HEK293T (cell line): ENCODE results near the gene DGAT2.

ENCODE experiments used
- ARNT ChIP-seq: fragments of 450-650 bp; IDR thresholded peaks from 2 replicates; pipeline ENCODE4 v1.6.1; 2017; ENCODE audit warnings: mild to moderate bottlenecking
- BHLHE40 ChIP-seq: fragments of 450-650 bp; IDR thresholded peaks from 2 replicates; pipeline ENCODE4 v1.6.1; 2016; ENCODE audit warnings: mild to moderate bottlenecking, moderate library complexity, borderline replicate concordance
- CTBP1 ChIP-seq: fragments of 450-650 bp; IDR thresholded peaks from 2 replicates; pipeline ENCODE4 v1.6.1; 2016; ENCODE audit warnings: borderline replicate concordance
- ELF4 ChIP-seq: fragments of 450-650 bp; IDR thresholded peaks from 2 replicates; pipeline ENCODE4 v1.6.1; 2017; ENCODE audit warnings: antibody characterized with exemption
- FOXM1 ChIP-seq: fragments of 450-650 bp; IDR thresholded peaks from 2 replicates; pipeline ENCODE4 v1.6.1; 2017; ENCODE audit warnings: mild to moderate bottlenecking, borderline replicate concordance
- L3MBTL2 ChIP-seq: fragments of 450-650 bp; conservative IDR thresholded peaks from 2 replicates; pipeline ENCODE4 v1.6.1; 2016; ENCODE audit warnings: mild to moderate bottlenecking
- LEF1 ChIP-seq: fragments of 450-650 bp; IDR thresholded peaks from 2 replicates; pipeline ENCODE4 v1.6.1; 2017; ENCODE audit warnings: mild to moderate bottlenecking, borderline replicate concordance
- SP1 ChIP-seq: fragments of 450-650 bp; IDR thresholded peaks from 2 replicates; pipeline ENCODE4 v1.6.1; 2017
- SUZ12 ChIP-seq: fragments of 450-650 bp; IDR thresholded peaks from 2 replicates; pipeline ENCODE4 v1.6.1; 2016; ENCODE audit warnings: mild to moderate bottlenecking
- TARDBP ChIP-seq: fragments of 450-650 bp; IDR thresholded peaks from 2 replicates; pipeline ENCODE4 v1.6.1; 2016

DNA sequence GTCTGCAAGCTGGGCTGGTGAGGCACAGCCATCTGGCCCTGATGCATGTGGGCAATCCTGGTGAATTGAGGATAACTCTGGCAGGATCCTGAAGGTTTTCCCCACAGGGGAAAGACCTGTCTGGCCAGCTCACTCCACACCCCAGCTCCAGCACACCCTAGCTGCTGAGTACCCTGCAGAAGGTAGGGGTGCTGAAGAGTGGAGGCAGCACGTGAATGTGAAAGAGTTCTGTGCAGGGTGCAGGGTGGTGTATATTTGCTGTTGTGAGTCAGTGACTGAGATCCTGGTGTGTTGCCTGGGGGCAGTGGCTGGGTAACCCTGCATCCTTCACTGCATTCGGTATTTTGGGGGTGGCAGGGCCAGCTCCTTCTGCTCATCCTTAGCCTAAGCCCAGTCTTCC is 22.4 kb downstream of the DGAT2 start:
- TF ChIP-seq ELF4 (no peak), L3MBTL2 (no peak), CTBP1 (no peak), ARNT (no peak), TARDBP (no peak), BHLHE40 (no peak), SP1 (no peak), FOXM1 (no peak), SUZ12 (no peak), LEF1 (no peak)
